Measurements from ENCODE around the gene SNAPIN. TPM values are rescaled to one million over a fixed set of nuclear protein-coding genes. Genes with fewer than 3 reads are reported as not detected.

Gene SNAPIN
- total RNA-seq, 1 experiment from 2014 or later = 29.0 TPM

DNA sequence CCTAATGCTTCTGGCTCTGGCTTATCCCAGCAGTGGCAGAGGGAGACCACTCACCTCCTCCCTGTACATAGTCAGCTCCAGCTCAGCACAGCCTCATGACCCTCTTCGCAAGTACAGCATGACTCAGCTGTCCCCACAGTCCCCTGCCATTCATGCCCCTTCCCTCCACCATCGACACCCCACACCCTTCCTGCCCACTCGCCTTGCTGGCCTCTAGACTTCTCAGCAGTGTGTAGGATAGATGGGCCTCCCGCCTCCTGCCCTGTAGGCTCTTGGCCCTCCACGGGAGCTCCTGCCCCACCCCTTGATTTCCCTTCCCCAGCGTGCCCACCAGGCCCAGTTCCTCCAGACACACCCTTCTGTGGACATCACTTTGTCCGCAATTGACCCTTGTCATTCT, 29.8 kb downstream of the SNAPIN start:
- TF ChIP-seq, protein P1, sequence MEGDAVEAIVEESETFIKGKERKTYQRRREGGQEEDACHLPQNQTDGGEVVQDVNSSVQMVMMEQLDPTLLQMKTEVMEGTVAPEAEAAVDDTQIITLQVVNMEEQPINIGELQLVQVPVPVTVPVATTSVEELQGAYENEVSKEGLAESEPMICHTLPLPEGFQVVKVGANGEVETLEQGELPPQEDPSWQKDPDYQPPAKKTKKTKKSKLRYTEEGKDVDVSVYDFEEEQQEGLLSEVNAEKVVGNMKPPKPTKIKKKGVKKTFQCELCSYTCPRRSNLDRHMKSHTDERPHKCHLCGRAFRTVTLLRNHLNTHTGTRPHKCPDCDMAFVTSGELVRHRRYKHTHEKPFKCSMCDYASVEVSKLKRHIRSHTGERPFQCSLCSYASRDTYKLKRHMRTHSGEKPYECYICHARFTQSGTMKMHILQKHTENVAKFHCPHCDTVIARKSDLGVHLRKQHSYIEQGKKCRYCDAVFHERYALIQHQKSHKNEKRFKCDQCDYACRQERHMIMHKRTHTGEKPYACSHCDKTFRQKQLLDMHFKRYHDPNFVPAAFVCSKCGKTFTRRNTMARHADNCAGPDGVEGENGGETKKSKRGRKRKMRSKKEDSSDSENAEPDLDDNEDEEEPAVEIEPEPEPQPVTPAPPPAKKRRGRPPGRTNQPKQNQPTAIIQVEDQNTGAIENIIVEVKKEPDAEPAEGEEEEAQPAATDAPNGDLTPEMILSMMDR (conservative IDR thresholded peaks at IDR 0.05) = no peak
- Histone ChIP-seq H4K20me1 (ENCODE audit: control insufficient read depth, insufficient read depth, insufficient read length) (no peaks in the 10 kb centered on the region), H3K9me3 (ENCODE audit: control insufficient read depth, low read depth, low read length) (no peaks in the 10 kb centered on the region), H3K79me2 (ENCODE audit: insufficient read depth, low read length) (no peaks in the 10 kb centered on the region), H2BK12ac (ENCODE audit: insufficient read length, low read depth, low read length) (no peak overlapping the region), H3K4me2 (ENCODE audit: insufficient read depth, insufficient read length, low read length) (no peak overlapping the region), H4K91ac (ENCODE audit: insufficient read length, low read depth, low read length) (no peak overlapping the region), H2AFZ (ENCODE audit: low read length) (no peak overlapping the region), H2AK5ac (ENCODE audit: insufficient read length, low read length) (no peak overlapping the region), H3K9ac (ENCODE audit: extremely low read depth, insufficient read length, low read length) (no peak overlapping the region), H3K18ac (ENCODE audit: insufficient read length, low read depth, low read length) (no peak overlapping the region), H3K56ac (ENCODE audit: insufficient read length, low read depth, low read length) (no peak overlapping the region), H3K4me1 (ENCODE audit: insufficient read depth, low read length) (no peaks in the 10 kb centered on the region), H3K27me3 (ENCODE audit: insufficient read depth, low read length) (no peaks in the 10 kb centered on the region), H3K79me1 (ENCODE audit: insufficient read depth, low read depth, low read length, poor library complexity, severe bottlenecking) (no peaks in the 10 kb centered on the region), H3K4ac (ENCODE audit: low read depth, low read length) (no peak overlapping the region), H3K23ac (ENCODE audit: insufficient read length, low read depth, low read length) (no peak overlapping the region), H3K27ac (ENCODE audit: insufficient read length, low read depth, low read length) (no peak overlapping the region), H2BK120ac (ENCODE audit: low read depth, low read length, poor library complexity, severe bottlenecking) (no peak overlapping the region), H3T11ph (ENCODE audit: low read length) (no peak overlapping the region), H3K14ac (ENCODE audit: insufficient read depth, low read length) (no peak overlapping the region), H2BK5ac (ENCODE audit: insufficient read length, low read length) (no peak overlapping the region), H2BK20ac (ENCODE audit: low read depth, low read length, poor library complexity, severe bottlenecking) (no peak overlapping the region), H2BK15ac (ENCODE audit: low read depth, low read length) (no peak overlapping the region), H4K8ac (replicated peaks; ENCODE audit: insufficient read length, low read depth, low read length) (no peak overlapping the region), H4K5ac (ENCODE audit: insufficient read length, low read depth, low read length) (no peak overlapping the region), H3K23me2 (ENCODE audit: insufficient read length, low read depth, low read length, poor library complexity, severe bottlenecking) (no peaks in the 10 kb centered on the region)
- no peaks in the 10 kb centered on the region for H3K9me3 Mint-ChIP-seq
- H3K36me3 Mint-ChIP-seq (ENCODE audit: insufficient read depth in 1 of 3, low read depth in 3 of 3) = peaks cover 4 to 30% (median 25%) of the 10 kb centered on the region in 3 experiments; a peak in 5 of 7 replicates
- no peak for DNase-seq
- H3K4me3 Mint-ChIP-seq = 0 out of 5 replicates have a peak overlapping the region, but pooled peaks of 1 of the 2 experiments have one; percentile 1
- peak overlapping the region in 2 of 3 experiments; percentile 11 to 58; a peak in 2 of 7 replicates for H3K27ac Mint-ChIP-seq
- H3K27me3 Mint-ChIP-seq (ENCODE audit: low read depth) = no peaks in the 10 kb centered on the region
- no CpG with 5 or more reads among the region's 7 CpGs for WGBS (ENCODE audit: extremely low coverage, insufficient read length, low lambda C conversion rate)
- H3K4me1 Mint-ChIP-seq = peaks cover 8 to 19% of the 10 kb centered on the region in 2 experiments; a peak in 3 of 4 replicates

Data from H9 (cell line).